HG03521 (cell line): Measurements from ENCODE around the gene LRG1.
"Not testable (repeated sequence)": the region's sequence is repeated elsewhere in the genome, so short reads cannot be mapped to it uniquely, and the experiment has no call there.

Source experiments
- ATAC-seq: cut with Tn5 transposase; IDR thresholded peaks from one replicate; pipeline ENCODE4 v1.9.1; 2021; ENCODE audit warnings: mild to moderate bottlenecking, moderate library complexity; ENCODE audit not compliant: unreplicated experiment

The LRG1 gene

GRCh38 chr19:4576016-4576933, 36.4 kb upstream of the LRG1 start:
- no peak for ATAC-seq

GRCh38 chr19:4575267-4576015, 35.6 kb upstream of the LRG1 start:
- ATAC-seq = no peak

- no peak for ATAC-seq
Observed at GRCh38 chr19:4573682-4574081, 33.8 kb upstream of the LRG1 start.

GRCh38 chr19:4571305-4571917, 31.6 kb upstream of the LRG1 start:
- ATAC-seq = no peak

- ATAC-seq = no peak
Observed at GRCh38 chr19:4570916-4571304, 31.1 kb upstream of the LRG1 start.

- no peak for ATAC-seq
Observed at GRCh38 chr19:4570402-4570801, 30.6 kb upstream of the LRG1 start.

GRCh38 chr19:4568886-4569285, 29.1 kb upstream of the LRG1 start:
- no peak for ATAC-seq

GRCh38 chr19:4567584-4568071, 27.8 kb upstream of the LRG1 start:
- ATAC-seq = no peak

GRCh38 chr19:4566402-4567051, 26.7 kb upstream of the LRG1 start:
- no peak for ATAC-seq

- ATAC-seq = not testable (repeated sequence)
Observed at GRCh38 chr19:4563562-4563961, 23.7 kb upstream of the LRG1 start.

- not testable (repeated sequence) for ATAC-seq
Observed at GRCh38 chr19:4562085-4562484, 22.2 kb upstream of the LRG1 start.

- ATAC-seq = no peak
Observed at GRCh38 chr19:4559569-4559968, 19.7 kb upstream of the LRG1 start, which contains the start of gene SEMA6B. SEMA6B (minus strand) TSS chr19:4559684; CDS start chr19:4558457, 1,227 bp downstream.

GRCh38 chr19:4557971-4558941, 18.4 kb upstream of the LRG1 start:
- ATAC-seq = no peak

- ATAC-seq = no peak
Observed at GRCh38 chr19:4557144-4557970, 17.5 kb upstream of the LRG1 start.

GRCh38 chr19:4556597-4557127, 16.8 kb upstream of the LRG1 start:
- ATAC-seq = no peak

- no peak for ATAC-seq
Observed at GRCh38 chr19:4555657-4556561, 16.1 kb upstream of the LRG1 start.

GRCh38 chr19:4554717-4555116, 14.9 kb upstream of the LRG1 start:
- ATAC-seq = no peak
